ENCODE data around the gene RRP8. TPM values are rescaled to one million over a fixed set of nuclear protein-coding genes. Genes with fewer than 3 reads are reported as not detected.

Gene RRP8
- total RNA-seq, 1 donor from 2014 or later = 16.2 TPM

DNA sequence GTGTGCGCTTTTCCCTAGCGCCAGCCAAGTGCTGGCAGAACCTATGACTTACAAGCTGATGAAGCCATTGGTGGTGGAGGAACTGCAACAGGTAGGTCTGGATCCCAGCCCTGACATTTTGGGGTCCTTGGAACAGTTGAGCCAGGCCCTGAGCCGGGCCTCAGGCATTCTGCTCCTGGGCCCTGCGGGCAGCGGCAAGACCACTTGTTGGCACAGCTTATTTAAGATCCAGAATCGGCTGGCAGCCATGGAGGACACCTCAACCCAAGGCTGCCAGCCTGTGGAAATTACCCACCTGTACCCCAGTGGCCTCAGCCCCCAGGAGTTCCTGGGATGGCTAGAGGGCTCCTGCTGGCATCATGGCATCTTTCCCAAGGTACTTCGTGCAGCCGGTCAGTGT lies 56.7 kb downstream of the RRP8 start:
- no peak for DNase-seq
- no peak overlapping the region for H3K4me3 Mint-ChIP-seq (ENCODE audit: unreplicated experiment)
- TF ChIP-seq, protein P1, sequence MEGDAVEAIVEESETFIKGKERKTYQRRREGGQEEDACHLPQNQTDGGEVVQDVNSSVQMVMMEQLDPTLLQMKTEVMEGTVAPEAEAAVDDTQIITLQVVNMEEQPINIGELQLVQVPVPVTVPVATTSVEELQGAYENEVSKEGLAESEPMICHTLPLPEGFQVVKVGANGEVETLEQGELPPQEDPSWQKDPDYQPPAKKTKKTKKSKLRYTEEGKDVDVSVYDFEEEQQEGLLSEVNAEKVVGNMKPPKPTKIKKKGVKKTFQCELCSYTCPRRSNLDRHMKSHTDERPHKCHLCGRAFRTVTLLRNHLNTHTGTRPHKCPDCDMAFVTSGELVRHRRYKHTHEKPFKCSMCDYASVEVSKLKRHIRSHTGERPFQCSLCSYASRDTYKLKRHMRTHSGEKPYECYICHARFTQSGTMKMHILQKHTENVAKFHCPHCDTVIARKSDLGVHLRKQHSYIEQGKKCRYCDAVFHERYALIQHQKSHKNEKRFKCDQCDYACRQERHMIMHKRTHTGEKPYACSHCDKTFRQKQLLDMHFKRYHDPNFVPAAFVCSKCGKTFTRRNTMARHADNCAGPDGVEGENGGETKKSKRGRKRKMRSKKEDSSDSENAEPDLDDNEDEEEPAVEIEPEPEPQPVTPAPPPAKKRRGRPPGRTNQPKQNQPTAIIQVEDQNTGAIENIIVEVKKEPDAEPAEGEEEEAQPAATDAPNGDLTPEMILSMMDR (IDR thresholded peaks at IDR 0.05; ENCODE audit: partially characterized antibody, unreplicated experiment) = no peak
- peaks cover 3% of the 10 kb centered on the region for H3K27me3 Mint-ChIP-seq (ENCODE audit: unreplicated experiment)
- H3K9me3 Mint-ChIP-seq (ENCODE audit: unreplicated experiment) = no peaks in the 10 kb centered on the region
- no peak overlapping the region for H3K27ac Mint-ChIP-seq (ENCODE audit: unreplicated experiment)
- H3K4me1 Mint-ChIP-seq (ENCODE audit: low read depth, unreplicated experiment) = no peaks in the 10 kb centered on the region
- H3K36me3 Mint-ChIP-seq (ENCODE audit: unreplicated experiment) = no peaks in the 10 kb centered on the region

DNA sequence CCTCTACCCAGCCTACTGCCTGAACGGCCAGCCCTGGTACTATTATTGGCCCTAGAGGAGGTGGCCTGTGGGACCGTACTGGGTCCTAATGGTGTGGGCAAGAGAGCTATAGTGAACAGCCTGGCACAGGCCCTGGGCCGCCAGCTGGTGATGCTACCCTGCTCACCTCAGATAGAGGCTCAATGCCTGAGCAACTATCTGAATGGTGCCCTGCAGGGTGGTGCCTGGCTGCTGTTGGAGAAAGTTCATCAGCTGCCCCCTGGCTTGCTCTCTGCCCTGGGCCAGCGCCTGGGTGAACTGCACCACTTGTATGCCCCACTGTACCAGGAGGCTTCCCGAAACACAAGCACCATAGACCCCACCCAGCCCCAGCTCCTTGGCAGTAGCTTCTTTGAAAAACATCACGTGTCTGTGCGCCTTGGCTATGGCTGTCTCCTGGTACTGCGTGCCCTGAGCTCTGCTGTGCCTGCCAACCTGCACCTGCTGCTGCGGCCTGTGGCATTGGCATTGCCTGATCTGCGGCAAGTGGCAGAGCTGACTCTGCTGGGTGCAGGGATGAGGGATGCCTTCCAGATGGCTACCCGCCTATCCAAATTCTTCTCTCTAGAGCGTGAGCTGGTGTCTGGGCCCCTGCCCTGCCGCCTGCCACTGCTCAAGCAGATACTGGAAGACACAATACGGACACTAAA lies 57.4 kb downstream of the RRP8 start:
- no peaks in the 10 kb centered on the region for H3K4me1 Mint-ChIP-seq (ENCODE audit: low read depth, unreplicated experiment)

More for the DNA sequence above, 57.4 kb downstream of the RRP8 start:
- no peak overlapping the region for H3K4me3 Mint-ChIP-seq (ENCODE audit: unreplicated experiment)
- no peak overlapping the region for H3K27ac Mint-ChIP-seq (ENCODE audit: unreplicated experiment)
- no peaks in the 10 kb centered on the region for H3K36me3 Mint-ChIP-seq (ENCODE audit: unreplicated experiment)
- peaks cover 7% of the 10 kb centered on the region for H3K27me3 Mint-ChIP-seq (ENCODE audit: unreplicated experiment)
- no peak for DNase-seq
- TF ChIP-seq, protein P1 (IDR thresholded peaks at IDR 0.05; ENCODE audit: partially characterized antibody, unreplicated experiment) = no peak
- peaks cover 2% of the 10 kb centered on the region for H3K9me3 Mint-ChIP-seq (ENCODE audit: unreplicated experiment)

Other genes starting within 250 kb of the RRP8 start
- 38.5 TPM for gene SMPD1, start 213.1 kb downstream of the RRP8 start, total RNA-seq (ENCODE audit: unreplicated experiment)
- 142 TPM for gene APBB1, start 184.5 kb downstream of the RRP8 start, total RNA-seq (ENCODE audit: unreplicated experiment)
- 9.6 TPM for gene HPX, start 162.6 kb downstream of the RRP8 start, total RNA-seq (ENCODE audit: unreplicated experiment)
- gene TRIM3, start 129.7 kb downstream of the RRP8 start, total RNA-seq (ENCODE audit: unreplicated experiment) = 128 TPM
- 53.3 TPM for gene ARFIP2, start 122.3 kb downstream of the RRP8 start, total RNA-seq (ENCODE audit: unreplicated experiment)
- 35.9 TPM for gene TIMM10B, start 122.1 kb downstream of the RRP8 start, total RNA-seq (ENCODE audit: unreplicated experiment)
- 9.3 TPM for gene DNHD1, start 106.3 kb downstream of the RRP8 start, total RNA-seq (ENCODE audit: unreplicated experiment)
- gene ILK, start 158 bp upstream of the RRP8 start, total RNA-seq (ENCODE audit: unreplicated experiment) = 168 TPM
- gene TAF10, start 8.6 kb upstream of the RRP8 start, total RNA-seq (ENCODE audit: unreplicated experiment) = 124 TPM
- gene TPP1, start 15.8 kb upstream of the RRP8 start, total RNA-seq (ENCODE audit: unreplicated experiment) = 37.7 TPM
- 91.5 TPM for gene DCHS1, start 52.2 kb upstream of the RRP8 start, total RNA-seq (ENCODE audit: unreplicated experiment)
- gene MRPL17, start 79.7 kb upstream of the RRP8 start, total RNA-seq (ENCODE audit: unreplicated experiment) = 23.3 TPM
- gene OR2AG2, start 168.4 kb upstream of the RRP8 start, total RNA-seq (ENCODE audit: unreplicated experiment) = 0.78 TPM
- not detected for gene OR2AG1, start 179.4 kb upstream of the RRP8 start, total RNA-seq (ENCODE audit: unreplicated experiment)
- 0.56 TPM for gene OR6A2, start 196.1 kb upstream of the RRP8 start, total RNA-seq (ENCODE audit: unreplicated experiment)
- not detected for gene OR10A5, start 242.1 kb upstream of the RRP8 start, total RNA-seq (ENCODE audit: unreplicated experiment)

All from glutamatergic neuron (in vitro differentiated cells).